Activated CD4-positive, alpha-beta T cell treated with anti-CD3 and anti-CD28 coated beads for 24 hours (primary cell): ENCODE data around the gene IGSF11.
"Not testable (repeated sequence)": the region's sequence is repeated elsewhere in the genome, so short reads cannot be mapped to it uniquely, and the experiment has no call there.

Experiments
- DNase-seq, 2 donors: peaks; one replicate each; pipeline ENCODE4 v3.0.0-alpha.2; 2020; ENCODE audit warnings: low read depth in 2 of 2

IGSF11 gene

GRCh38 chr3:118884748-118885206, 149.9 kb downstream of the IGSF11 start:
- peak; percentile 64 to 78 for DNase-seq

GRCh38 chr3:118882353-118882947, 152.2 kb downstream of the IGSF11 start:
- DNase-seq = peak; percentile 52 to 61

DNA sequence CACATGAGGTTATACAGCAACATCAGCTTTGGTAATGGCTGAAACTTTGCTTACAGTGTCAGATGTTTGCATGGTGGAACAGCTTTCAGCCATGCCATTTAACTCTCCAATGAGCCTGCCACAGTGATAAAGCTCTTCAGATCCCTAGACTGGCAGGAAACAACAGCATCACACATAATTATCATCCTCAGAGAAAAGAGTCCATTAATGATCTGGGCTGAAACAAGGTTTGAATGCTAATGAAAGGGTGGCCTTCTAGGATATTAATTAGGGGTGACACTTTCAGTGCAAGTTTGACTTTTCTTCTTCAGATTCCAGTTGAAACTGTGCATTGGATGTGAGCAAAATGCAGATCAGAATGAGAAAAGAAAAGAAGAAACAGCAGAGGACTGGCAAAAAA, 166.6 kb downstream of the IGSF11 start:
- DNase-seq = no peak

- no peak for DNase-seq
These were observed 170.8 kb downstream of the IGSF11 start for GRCh38 chr3:118863731-118864322.

- no peak for DNase-seq
These were observed 174.7 kb downstream of the IGSF11 start for GRCh38 chr3:118859950-118860349.

- not testable (repeated sequence) for DNase-seq
These were observed 183.0 kb downstream of the IGSF11 start for GRCh38 chr3:118851466-118852193.

DNA sequence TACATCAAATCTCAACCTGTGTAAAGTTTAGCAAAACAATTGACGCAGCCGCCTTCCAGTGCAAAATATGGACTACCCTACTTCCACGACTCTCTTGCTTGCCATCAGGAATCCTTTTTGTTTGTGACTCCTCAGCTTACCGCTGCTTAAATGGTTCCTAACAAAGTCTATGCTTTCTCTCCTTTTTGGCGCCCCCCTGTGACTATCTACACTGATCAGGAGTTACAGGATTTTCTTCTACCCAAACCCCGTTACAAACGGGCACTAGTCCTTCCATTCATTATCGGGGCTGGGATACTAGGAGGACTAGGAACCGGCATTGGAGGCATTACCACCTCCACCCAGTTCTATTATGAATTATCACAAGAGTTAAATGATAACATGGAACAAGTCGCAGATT, 184.0 kb downstream of the IGSF11 start:
- DNase-seq = no peak
